ENCODE results near the gene SLC15A4. TPM values are rescaled to one million over a fixed set of nuclear protein-coding genes. Genes with fewer than 3 reads are reported as not detected.

SLC15A4 gene
- total and polyA plus RNA-seq, 5 donors from 2014 or later, result 1.7 to 12.4 (median 3.1) TPM

- ATAC-seq (ENCODE audit: low read depth in 2 of 2) (no peak), DNase-seq (no peak)
- Histone ChIP-seq H3K4me3 (ENCODE audit: low read depth, low read length) (no peak overlapping the region), H3K4me1 (ENCODE audit: control insufficient read depth, insufficient read depth, low read length, poor library complexity, severe bottlenecking) (no peaks in the 10 kb centered on the region), H3K9me3 (ENCODE audit: control insufficient read depth in 2 of 2, low read length in 2 of 2) (no peaks in the 10 kb centered on the region), H3K27ac (ENCODE audit: insufficient read depth, low read length, poor library complexity, severe bottlenecking) (no peak overlapping the region), H3K36me3 (ENCODE audit: control insufficient read depth, insufficient read depth, low read length) (peaks cover 3% of the 10 kb centered on the region), H3K27me3 (ENCODE audit: control insufficient read depth, insufficient read depth, low read length) (no peaks in the 10 kb centered on the region)
- no peak overlapping the region for H3K27ac Mint-ChIP-seq
- no peak overlapping the region for H3K4me3 Mint-ChIP-seq
- peaks cover 9% of the 10 kb centered on the region for H3K36me3 Mint-ChIP-seq
- no peaks in the 10 kb centered on the region for H3K9me3 Mint-ChIP-seq
- peaks cover 5 to 7% (median 5%) of the 10 kb centered on the region in 4 donors for H3K4me1 Mint-ChIP-seq
- no peaks in the 10 kb centered on the region for H3K27me3 Mint-ChIP-seq
Observed at GRCh38 chr12:128787827-128788226, 35.9 kb downstream of the SLC15A4 start.

- Mint-ChIP-seq H3K4me3 (no peak overlapping the region), H3K9me3 (no peaks in the 10 kb centered on the region), H3K36me3 (peaks cover 4% of the 10 kb centered on the region), H3K4me1 (peaks cover 5 to 7% (median 6%) of the 10 kb centered on the region in 4 donors), H3K27me3 (no peaks in the 10 kb centered on the region), H3K27ac (no peak overlapping the region)
- H3K27ac ChIP-seq (ENCODE audit: insufficient read depth, low read length, poor library complexity, severe bottlenecking), result no peak overlapping the region
- ATAC-seq (ENCODE audit: low read depth in 2 of 2) (no peak), DNase-seq (no peak)
- no peaks in the 10 kb centered on the region for H3K4me1 ChIP-seq (ENCODE audit: control insufficient read depth, insufficient read depth, low read length, poor library complexity, severe bottlenecking)
- no peaks in the 10 kb centered on the region for H3K36me3 ChIP-seq (ENCODE audit: control insufficient read depth, insufficient read depth, low read length)
- H3K4me3 ChIP-seq (ENCODE audit: low read depth, low read length), result no peak overlapping the region
- H3K27me3 ChIP-seq (ENCODE audit: control insufficient read depth, insufficient read depth, low read length), result no peaks in the 10 kb centered on the region
- no peaks in the 10 kb centered on the region for H3K9me3 ChIP-seq (ENCODE audit: control insufficient read depth in 2 of 2, low read length in 2 of 2)
Observed at GRCh38 chr12:128786741-128787391, 36.9 kb downstream of the SLC15A4 start.

- Histone ChIP-seq H3K4me1 (ENCODE audit: control insufficient read depth, insufficient read depth, low read length, poor library complexity, severe bottlenecking) (no peaks in the 10 kb centered on the region), H3K9me3 (ENCODE audit: control insufficient read depth in 2 of 2, low read length in 2 of 2) (no peaks in the 10 kb centered on the region), H3K36me3 (ENCODE audit: control insufficient read depth, insufficient read depth, low read length) (no peaks in the 10 kb centered on the region), H3K27me3 (ENCODE audit: control insufficient read depth, insufficient read depth, low read length) (no peaks in the 10 kb centered on the region), H3K27ac (ENCODE audit: insufficient read depth, low read length, poor library complexity, severe bottlenecking) (no peak overlapping the region), H3K4me3 (ENCODE audit: low read depth, low read length) (no peak overlapping the region)
- Mint-ChIP-seq H3K9me3 (no peaks in the 10 kb centered on the region), H3K27ac (peak overlapping the region in 1 of 3 donors; percentile 2), H3K27me3 (no peaks in the 10 kb centered on the region), H3K4me1 (peaks cover 5 to 7% (median 6%) of the 10 kb centered on the region in 4 donors), H3K36me3 (no peaks in the 10 kb centered on the region), H3K4me3 (no peak overlapping the region)
- DNase-seq (no peak), ATAC-seq (ENCODE audit: low read depth in 2 of 2) (no peak)
Observed at GRCh38 chr12:128784030-128784760, 39.6 kb downstream of the SLC15A4 start.

GRCh38 chr12:128783129-128783574 lies 40.6 kb downstream of the SLC15A4 start:
- no peak overlapping the region for H3K27ac ChIP-seq (ENCODE audit: insufficient read depth, low read length, poor library complexity, severe bottlenecking)
- H3K4me1 Mint-ChIP-seq, result peaks cover 5 to 7% (median 6%) of the 10 kb centered on the region in 4 donors
- peak overlapping the region in 1 of 3 donors; percentile 47 for H3K27ac Mint-ChIP-seq
- no peaks in the 10 kb centered on the region for H3K36me3 Mint-ChIP-seq
- peak; percentile 43 to 46 for ATAC-seq (ENCODE audit: low read depth in 2 of 2)
- DNase-seq, result peak in 1 of 3 donors; percentile 50
- peak overlapping the region in 2 of 4 donors; percentile 5 to 27 for H3K4me3 Mint-ChIP-seq
- no peak overlapping the region for H3K4me3 ChIP-seq (ENCODE audit: low read depth, low read length)
- no peaks in the 10 kb centered on the region for H3K9me3 Mint-ChIP-seq
- H3K27me3 Mint-ChIP-seq, result no peaks in the 10 kb centered on the region
- no peaks in the 10 kb centered on the region for H3K4me1 ChIP-seq (ENCODE audit: control insufficient read depth, insufficient read depth, low read length, poor library complexity, severe bottlenecking)
- no peaks in the 10 kb centered on the region for H3K9me3 ChIP-seq (ENCODE audit: control insufficient read depth in 2 of 2, low read length in 2 of 2)
- H3K27me3 ChIP-seq (ENCODE audit: control insufficient read depth, insufficient read depth, low read length), result no peaks in the 10 kb centered on the region
- H3K36me3 ChIP-seq (ENCODE audit: control insufficient read depth, insufficient read depth, low read length), result no peaks in the 10 kb centered on the region

- H3K9me3 ChIP-seq (ENCODE audit: control insufficient read depth in 2 of 2, low read length in 2 of 2), result no peaks in the 10 kb centered on the region
- ATAC-seq (ENCODE audit: low read depth in 2 of 2) (no peak), DNase-seq (no peak)
- H3K27me3 ChIP-seq (ENCODE audit: control insufficient read depth, insufficient read depth, low read length), result no peaks in the 10 kb centered on the region
- H3K36me3 ChIP-seq (ENCODE audit: control insufficient read depth, insufficient read depth, low read length), result no peaks in the 10 kb centered on the region
- H3K27ac ChIP-seq (ENCODE audit: insufficient read depth, low read length, poor library complexity, severe bottlenecking), result no peak overlapping the region
- no peaks in the 10 kb centered on the region for H3K4me1 ChIP-seq (ENCODE audit: control insufficient read depth, insufficient read depth, low read length, poor library complexity, severe bottlenecking)
- no peak overlapping the region for H3K4me3 ChIP-seq (ENCODE audit: low read depth, low read length)
- Mint-ChIP-seq H3K4me3 (no peak overlapping the region), H3K4me1 (peaks cover 5 to 7% (median 6%) of the 10 kb centered on the region in 4 donors), H3K36me3 (no peaks in the 10 kb centered on the region), H3K9me3 (no peaks in the 10 kb centered on the region), H3K27me3 (no peaks in the 10 kb centered on the region), H3K27ac (no peak overlapping the region)
Observed at GRCh38 chr12:128779901-128780300, 43.9 kb downstream of the SLC15A4 start.

GRCh38 chr12:128772249-128772648 lies 51.5 kb downstream of the SLC15A4 start:
- no peak overlapping the region for H3K4me3 Mint-ChIP-seq
- peaks cover 5% of the 10 kb centered on the region for H3K27me3 Mint-ChIP-seq
- Histone ChIP-seq H3K27ac (ENCODE audit: insufficient read depth, low read length, poor library complexity, severe bottlenecking) (no peak overlapping the region), H3K36me3 (ENCODE audit: control insufficient read depth, insufficient read depth, low read length) (no peaks in the 10 kb centered on the region), H3K4me3 (ENCODE audit: low read depth, low read length) (no peak overlapping the region), H3K27me3 (ENCODE audit: control insufficient read depth, insufficient read depth, low read length) (no peaks in the 10 kb centered on the region), H3K4me1 (ENCODE audit: control insufficient read depth, insufficient read depth, low read length, poor library complexity, severe bottlenecking) (no peaks in the 10 kb centered on the region), H3K9me3 (ENCODE audit: control insufficient read depth in 2 of 2, low read length in 2 of 2) (no peaks in the 10 kb centered on the region)
- H3K27ac Mint-ChIP-seq, result no peak overlapping the region
- DNase-seq (no peak), ATAC-seq (ENCODE audit: low read depth in 2 of 2) (no peak)
- no peaks in the 10 kb centered on the region for H3K36me3 Mint-ChIP-seq
- no peaks in the 10 kb centered on the region for H3K9me3 Mint-ChIP-seq
- no peaks in the 10 kb centered on the region for H3K4me1 Mint-ChIP-seq

- no peaks in the 10 kb centered on the region for H3K36me3 Mint-ChIP-seq
- peaks cover 10% of the 10 kb centered on the region for H3K27me3 Mint-ChIP-seq
- peaks cover 0 to 2% (median 0%) of the 10 kb centered on the region in 7 donors for H3K9me3 Mint-ChIP-seq
- Histone ChIP-seq H3K4me3 (ENCODE audit: low read depth, low read length) (no peak overlapping the region), H3K4me1 (ENCODE audit: control insufficient read depth, insufficient read depth, low read length, poor library complexity, severe bottlenecking) (no peaks in the 10 kb centered on the region), H3K9me3 (ENCODE audit: control insufficient read depth in 2 of 2, low read length in 2 of 2) (no peaks in the 10 kb centered on the region), H3K27me3 (ENCODE audit: control insufficient read depth, insufficient read depth, low read length) (no peaks in the 10 kb centered on the region), H3K36me3 (ENCODE audit: control insufficient read depth, insufficient read depth, low read length) (no peaks in the 10 kb centered on the region), H3K27ac (ENCODE audit: insufficient read depth, low read length, poor library complexity, severe bottlenecking) (no peak overlapping the region)
- ATAC-seq (ENCODE audit: low read depth in 2 of 2), result no peak
- no peak overlapping the region for H3K27ac Mint-ChIP-seq
- no peak for DNase-seq
- no peaks in the 10 kb centered on the region for H3K4me1 Mint-ChIP-seq
- no peak overlapping the region for H3K4me3 Mint-ChIP-seq
Observed at GRCh38 chr12:128771681-128772080, 52.1 kb downstream of the SLC15A4 start.

Measured in CD4-positive, CD25-positive, alpha-beta regulatory T cell (primary cell).